ENCODE measurements around the gene AATK.

Gene AATK

GRCh38 chr17:81123052-81124048 is 42.7 kb downstream of the AATK start:
- Mint-ChIP-seq H3K4me1 (no peaks in the 10 kb centered on the region), H3K27ac (no peak overlapping the region), H3K36me3 (ENCODE audit: low read depth) (no peaks in the 10 kb centered on the region), H3K9me3 (no peaks in the 10 kb centered on the region), H3K4me3 (no peak overlapping the region), H3K27me3 (ENCODE audit: low read depth) (no peaks in the 10 kb centered on the region)
- TF ChIP-seq CTCF (IDR thresholded peaks at IDR 0.05; ENCODE audit: unreplicated experiment in 3 of 3) = no peak

GRCh38 chr17:81121841-81122733 is 43.9 kb downstream of the AATK start:
- Mint-ChIP-seq H3K4me1 (no peaks in the 10 kb centered on the region), H3K36me3 (ENCODE audit: low read depth) (no peaks in the 10 kb centered on the region), H3K27ac (no peak overlapping the region), H3K27me3 (ENCODE audit: low read depth) (no peaks in the 10 kb centered on the region), H3K4me3 (no peak overlapping the region), H3K9me3 (no peaks in the 10 kb centered on the region)
- no peak for TF ChIP-seq CTCF (IDR thresholded peaks at IDR 0.05; ENCODE audit: unreplicated experiment in 3 of 3)

GRCh38 chr17:81120695-81121621 is 45.1 kb downstream of the AATK start:
- no peaks in the 10 kb centered on the region for H3K9me3 Mint-ChIP-seq
- no peaks in the 10 kb centered on the region for H3K36me3 Mint-ChIP-seq (ENCODE audit: low read depth)
- no peak for TF ChIP-seq CTCF (IDR thresholded peaks at IDR 0.05; ENCODE audit: unreplicated experiment in 3 of 3)
- H3K4me3 Mint-ChIP-seq = no peak overlapping the region
- H3K4me1 Mint-ChIP-seq = no peaks in the 10 kb centered on the region
- no peaks in the 10 kb centered on the region for H3K27me3 Mint-ChIP-seq (ENCODE audit: low read depth)
- H3K27ac Mint-ChIP-seq = no peak overlapping the region

- no peak for TF ChIP-seq CTCF (IDR thresholded peaks at IDR 0.05; ENCODE audit: unreplicated experiment in 3 of 3)
- Mint-ChIP-seq H3K9me3 (no peaks in the 10 kb centered on the region), H3K4me3 (no peak overlapping the region), H3K36me3 (ENCODE audit: low read depth) (no peaks in the 10 kb centered on the region), H3K27me3 (ENCODE audit: low read depth) (no peaks in the 10 kb centered on the region), H3K4me1 (no peaks in the 10 kb centered on the region), H3K27ac (no peak overlapping the region)
These were observed 45.9 kb downstream of the AATK start for GRCh38 chr17:81120149-81120484.
